ENCODE measurements around the gene CCDC9. TPM values are rescaled to one million over a fixed set of nuclear protein-coding genes. Genes with fewer than 3 reads are reported as not detected.
"Not testable (repeated sequence)": the region's sequence is repeated elsewhere in the genome, so short reads cannot be mapped to it uniquely, and the experiment has no call there.

CCDC9 gene
- total RNA-seq, 2 donors from 2014 or later: 27.9 to 48.7 TPM

DNA sequence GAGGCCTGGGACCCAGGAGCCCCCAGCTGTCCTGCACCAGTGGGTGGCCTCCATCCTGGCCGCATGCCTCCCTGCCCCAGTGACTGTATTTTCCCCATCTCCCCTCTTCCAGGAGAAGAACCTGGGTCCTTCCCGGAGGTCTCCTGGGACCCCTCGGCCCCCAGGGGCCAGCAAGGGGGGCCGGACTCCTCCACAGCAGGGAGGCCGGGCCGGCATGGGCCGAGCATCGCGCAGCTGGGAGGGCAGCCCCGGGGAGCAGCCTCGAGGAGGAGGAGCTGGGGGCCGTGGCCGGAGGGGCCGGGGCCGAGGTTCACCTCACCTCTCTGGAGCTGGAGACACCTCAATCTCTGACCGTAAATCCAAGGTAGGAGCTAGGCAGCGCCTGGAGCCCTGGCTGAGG lies 4.2 kb downstream of the CCDC9 start:
- intact Hi-C loops (cut with DNase I): no loop called here
- peaks cover 13 to 29% of the 10 kb centered on the region in 2 donors for H3K36me3 ChIP-seq
- 90% methylated on average over 17 of the region's 17 CpGs for WGBS

DNA sequence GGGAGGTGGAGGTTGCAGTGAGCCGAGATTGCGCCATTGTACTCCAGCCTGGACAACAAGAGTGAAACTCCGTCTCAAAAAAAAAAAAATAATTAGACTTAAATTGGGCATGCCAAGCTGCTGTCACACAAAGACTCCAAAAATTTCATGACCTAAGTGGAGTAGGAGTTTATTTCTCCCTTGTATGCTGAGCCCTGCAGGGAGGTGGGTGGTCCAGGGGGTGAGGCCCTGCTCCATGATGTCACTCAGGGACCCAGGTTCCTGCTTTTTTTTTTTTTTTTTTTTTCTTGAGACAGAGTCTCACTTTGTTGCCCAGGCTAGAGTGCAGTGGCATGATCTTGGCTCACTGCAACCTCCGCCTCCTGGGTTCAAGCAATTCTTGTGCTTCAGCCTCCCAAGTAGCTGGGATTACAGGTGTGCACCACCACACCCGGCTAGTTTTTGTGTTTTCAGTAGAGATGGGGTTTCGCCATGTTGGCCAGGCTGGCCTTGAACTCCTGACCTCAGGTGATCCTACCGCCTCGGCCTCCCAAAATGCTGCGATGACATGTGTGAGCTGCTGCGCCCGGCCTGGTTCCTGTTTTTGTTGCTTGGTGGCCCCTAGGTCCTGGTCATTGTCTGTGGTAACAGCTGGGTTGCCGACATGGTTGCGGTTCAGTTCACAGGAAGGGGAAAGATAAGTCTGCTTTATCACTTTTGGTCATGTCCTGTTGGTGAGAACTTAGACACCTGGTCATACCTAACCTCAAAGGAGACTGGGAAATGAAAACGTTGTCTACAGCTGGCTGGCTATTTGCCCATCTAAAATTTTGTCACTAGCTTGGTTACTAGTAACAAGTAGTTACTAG lies 5.8 kb downstream of the CCDC9 start:
- H3K4me3 ChIP-seq; H3K9me3 ChIP-seq; intact Hi-C loops (cut with DNase I); H3K27me3 ChIP-seq (replicated peaks; ENCODE audit: insufficient read depth); H3K4me1 ChIP-seq (replicated peaks); DNase-seq (ENCODE audit: low spot score); H3K27ac ChIP-seq: not testable (repeated sequence)
- peaks cover 13 to 29% of the 10 kb centered on the region in 2 donors for H3K36me3 ChIP-seq
- 86% methylated on average over 14 of the region's 14 CpGs for WGBS

More for the DNA sequence above, 4.2 kb downstream of the CCDC9 start:
- TF ChIP-seq POLR2AphosphoS5 (IDR thresholded peaks at IDR 0.05): no peak
- Histone ChIP-seq H3K4me3 (no peak overlapping the region), H3K27me3 (replicated peaks; ENCODE audit: insufficient read depth) (no peaks in the 10 kb centered on the region), H3K4me1 (replicated peaks) (no peaks in the 10 kb centered on the region), H3K9me3 (no peaks in the 10 kb centered on the region), H3K27ac (no peak overlapping the region)
- no peak for DNase-seq (ENCODE audit: low spot score)

DNA sequence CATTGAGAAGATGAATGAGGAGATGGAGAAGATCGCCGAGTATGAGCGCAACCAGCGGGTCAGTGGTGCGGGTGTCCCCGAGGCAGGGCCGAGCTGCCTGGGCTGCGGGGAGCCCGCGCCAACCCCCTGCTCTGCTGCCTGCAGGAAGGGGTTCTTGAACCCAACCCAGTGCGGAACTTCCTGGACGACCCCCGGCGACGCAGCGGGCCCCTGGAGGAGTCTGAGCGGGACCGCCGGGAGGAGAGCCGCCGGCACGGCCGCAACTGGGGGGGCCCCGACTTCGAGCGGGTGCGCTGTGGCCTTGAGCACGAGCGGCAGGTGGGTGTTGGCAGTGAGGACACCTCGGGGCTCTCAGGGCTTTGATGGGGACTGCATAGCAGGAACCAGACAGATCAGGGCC lies 8.3 kb downstream of the CCDC9 start:
- TF ChIP-seq, protein P1, sequence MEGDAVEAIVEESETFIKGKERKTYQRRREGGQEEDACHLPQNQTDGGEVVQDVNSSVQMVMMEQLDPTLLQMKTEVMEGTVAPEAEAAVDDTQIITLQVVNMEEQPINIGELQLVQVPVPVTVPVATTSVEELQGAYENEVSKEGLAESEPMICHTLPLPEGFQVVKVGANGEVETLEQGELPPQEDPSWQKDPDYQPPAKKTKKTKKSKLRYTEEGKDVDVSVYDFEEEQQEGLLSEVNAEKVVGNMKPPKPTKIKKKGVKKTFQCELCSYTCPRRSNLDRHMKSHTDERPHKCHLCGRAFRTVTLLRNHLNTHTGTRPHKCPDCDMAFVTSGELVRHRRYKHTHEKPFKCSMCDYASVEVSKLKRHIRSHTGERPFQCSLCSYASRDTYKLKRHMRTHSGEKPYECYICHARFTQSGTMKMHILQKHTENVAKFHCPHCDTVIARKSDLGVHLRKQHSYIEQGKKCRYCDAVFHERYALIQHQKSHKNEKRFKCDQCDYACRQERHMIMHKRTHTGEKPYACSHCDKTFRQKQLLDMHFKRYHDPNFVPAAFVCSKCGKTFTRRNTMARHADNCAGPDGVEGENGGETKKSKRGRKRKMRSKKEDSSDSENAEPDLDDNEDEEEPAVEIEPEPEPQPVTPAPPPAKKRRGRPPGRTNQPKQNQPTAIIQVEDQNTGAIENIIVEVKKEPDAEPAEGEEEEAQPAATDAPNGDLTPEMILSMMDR (IDR thresholded peaks at IDR 0.05): no peak
- TF ChIP-seq POLR2A (IDR thresholded peaks at IDR 0.05) (no peak), POLR2AphosphoS5 (IDR thresholded peaks at IDR 0.05) (no peak)
- intact Hi-C loops (cut with DNase I): no loop called here
- H3K4me3 ChIP-seq: no peak overlapping the region
- H3K27ac ChIP-seq: no peak overlapping the region
- H3K36me3 ChIP-seq: peaks cover 16 to 26% of the 10 kb centered on the region in 2 donors
- DNase-seq (ENCODE audit: low spot score): no peak
- no peaks in the 10 kb centered on the region for H3K9me3 ChIP-seq
- 91% methylated on average over 27 of the region's 30 CpGs for WGBS
- no peaks in the 10 kb centered on the region for H3K27me3 ChIP-seq (replicated peaks; ENCODE audit: insufficient read depth)
- no peaks in the 10 kb centered on the region for H3K4me1 ChIP-seq (replicated peaks)

DNA sequence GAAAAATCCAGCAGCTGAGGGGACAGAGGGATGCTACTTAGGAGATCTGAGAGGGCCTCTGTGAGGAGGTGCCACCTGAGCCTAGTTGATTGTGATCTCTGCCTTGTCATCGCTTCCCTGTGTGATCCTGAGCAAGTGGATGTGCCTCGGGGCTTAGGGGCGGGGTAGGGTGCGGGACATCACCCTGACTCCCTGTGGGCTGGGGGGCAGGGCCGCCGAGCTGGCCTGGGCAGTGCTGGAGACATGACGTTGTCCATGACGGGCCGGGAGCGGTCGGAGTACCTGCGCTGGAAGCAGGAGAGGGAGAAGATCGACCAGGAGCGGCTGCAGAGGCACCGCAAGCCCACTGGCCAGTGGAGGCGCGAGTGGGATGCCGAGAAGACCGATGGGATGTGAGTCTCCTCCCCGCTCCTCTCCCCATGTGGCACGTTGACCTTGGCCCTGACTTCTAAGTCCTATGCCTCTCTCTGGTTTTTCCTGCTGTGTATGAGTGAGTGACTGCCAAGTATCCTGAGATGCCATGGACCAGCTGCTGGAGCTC lies 10.1 kb downstream of the CCDC9 start:
- Histone ChIP-seq H3K4me1 (replicated peaks) (no peaks in the 10 kb centered on the region), H3K9me3 (no peaks in the 10 kb centered on the region), H3K27ac (no peak overlapping the region), H3K4me3 (no peak overlapping the region), H3K36me3 (peaks cover 11 to 24% of the 10 kb centered on the region in 2 donors), H3K27me3 (replicated peaks; ENCODE audit: insufficient read depth) (no peaks in the 10 kb centered on the region)
- DNase-seq (ENCODE audit: low spot score): no peak
- WGBS: 93% methylated on average over 21 of the region's 21 CpGs
- no peak for TF ChIP-seq POLR2AphosphoS5 (IDR thresholded peaks at IDR 0.05)
- TF ChIP-seq, protein P1 (IDR thresholded peaks at IDR 0.05): no peak
- no peak for TF ChIP-seq POLR2A (IDR thresholded peaks at IDR 0.05)
- intact Hi-C loops (cut with DNase I): no loop called here

DNA sequence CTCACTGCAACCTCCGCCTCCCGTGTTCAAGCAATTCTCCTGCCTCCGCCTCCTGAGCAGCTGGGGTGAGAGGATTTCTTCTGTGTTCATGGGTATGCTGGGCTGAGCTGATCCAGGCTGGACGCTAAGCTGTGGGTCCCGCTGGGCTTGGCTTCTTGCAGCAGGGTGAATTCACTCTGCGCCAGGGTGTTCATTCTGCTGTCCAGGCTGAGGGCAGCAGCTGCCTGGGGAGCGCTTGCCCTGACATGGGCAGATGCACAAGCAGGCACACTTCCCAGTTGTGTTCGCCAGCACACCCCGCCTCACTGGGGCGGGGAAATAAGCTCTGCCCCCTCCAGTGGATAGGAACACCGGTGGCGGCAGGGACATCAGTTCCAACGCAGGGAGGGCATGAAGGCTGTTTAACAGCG lies 11.0 kb downstream of the CCDC9 start:
- intact Hi-C loops (cut with DNase I): no loop called here
- DNase-seq (ENCODE audit: low spot score): no peak
- Histone ChIP-seq H3K27me3 (replicated peaks; ENCODE audit: insufficient read depth) (no peaks in the 10 kb centered on the region), H3K4me1 (replicated peaks) (no peaks in the 10 kb centered on the region), H3K9me3 (no peaks in the 10 kb centered on the region), H3K36me3 (peaks cover 11 to 24% of the 10 kb centered on the region in 2 donors), H3K4me3 (no peak overlapping the region), H3K27ac (no peak overlapping the region)
- TF ChIP-seq POLR2AphosphoS5 (IDR thresholded peaks at IDR 0.05) (no peak), POLR2A (IDR thresholded peaks at IDR 0.05) (no peak)
- TF ChIP-seq, protein P1 (IDR thresholded peaks at IDR 0.05): no peak
- WGBS: 83% methylated on average over 12 of the region's 14 CpGs

Measured in prostate gland (tissue), 2 donors.